ENCODE data around the gene MYEF2.

Gene MYEF2
- 5.0 to 13.8 reads per million in 2 donors for total RNA-seq

- peak; percentile 33 for DNase-seq
These were observed at the start of gene MYEF2 for GRCh38 chr15:48177766-48178647. Gene MYEF2 (minus strand): TSS chr15:48178295. CDS start chr15:48178237, 58 bp downstream.

- DNase-seq = no peak
These were observed 47.7 kb upstream of the MYEF2 start for GRCh38 chr15:48225771-48226170.

GRCh38 chr15:48222627-48223026 is 44.5 kb upstream of the MYEF2 start:
- no peak for DNase-seq

GRCh38 chr15:48221885-48222284 is 43.8 kb upstream of the MYEF2 start:
- no peak for DNase-seq

- no peak for DNase-seq
These were observed 43.2 kb upstream of the MYEF2 start for GRCh38 chr15:48221261-48221660.

GRCh38 chr15:48205981-48206380 is 27.9 kb upstream of the MYEF2 start, which contains the start of gene SLC12A1:
Gene SLC12A1 (plus strand): TSS chr15:48206302. CDS start chr15:48207720, 1,418 bp downstream.
- no peak for DNase-seq

GRCh38 chr15:48202068-48202467 is 24.0 kb upstream of the MYEF2 start:
- DNase-seq = no peak

GRCh38 chr15:48191574-48192225 is 13.6 kb upstream of the MYEF2 start, which contains the start of gene CTXN2:
Gene CTXN2 (plus strand): TSS chr15:48191665. CDS start chr15:48201301, 9,636 bp downstream.
- no peak for DNase-seq

- DNase-seq = peak; percentile 1
These were observed 13.0 kb upstream of the MYEF2 start for GRCh38 chr15:48190932-48191573.

GRCh38 chr15:48186271-48186670 is 8.2 kb upstream of the MYEF2 start:
- DNase-seq = no peak

GRCh38 chr15:48185529-48185928 is 7.4 kb upstream of the MYEF2 start:
- DNase-seq = no peak

- no peak for DNase-seq
These were observed 4.7 kb upstream of the MYEF2 start for GRCh38 chr15:48182749-48183148.

GRCh38 chr15:48178648-48178931 is 495 bp upstream of the MYEF2 start:
- no peak for DNase-seq

- DNase-seq = no peak
These were observed 721 bp downstream of the MYEF2 start for GRCh38 chr15:48177383-48177765.

- no peak for DNase-seq
These were observed 1.1 kb downstream of the MYEF2 start for GRCh38 chr15:48176957-48177356.

GRCh38 chr15:48176112-48176511 is 2.0 kb downstream of the MYEF2 start:
- no peak for DNase-seq

- no peak for DNase-seq
These were observed 3.0 kb downstream of the MYEF2 start for GRCh38 chr15:48175126-48175525.

- DNase-seq = no peak
These were observed 7.1 kb downstream of the MYEF2 start for GRCh38 chr15:48170981-48171380.

- no peak for DNase-seq
These were observed 9.5 kb downstream of the MYEF2 start for GRCh38 chr15:48168616-48169015.

- DNase-seq = no peak
These were observed 24.6 kb downstream of the MYEF2 start for GRCh38 chr15:48153526-48153925.

- DNase-seq = no peak
These were observed 28.2 kb downstream of the MYEF2 start for GRCh38 chr15:48149858-48150257.

- no peak for DNase-seq
These were observed 30.7 kb downstream of the MYEF2 start for GRCh38 chr15:48147358-48147757.

GRCh38 chr15:48145923-48146322 is 32.2 kb downstream of the MYEF2 start:
- no peak for DNase-seq

- DNase-seq = no peak
These were observed 33.2 kb downstream of the MYEF2 start for GRCh38 chr15:48144889-48145288.

All from T-helper 9 cell (primary cell).